CD14-positive monocyte (primary cell): ENCODE data around the gene CCL16. TPM values are rescaled to one million over a fixed set of nuclear protein-coding genes. Genes with fewer than 3 reads are reported as not detected.

Experiments used
- DNase-seq, 3 donors: peaks; one replicate each; pipeline ENCODE4 v3.0.0-alpha.2; 2011 to 2022
- H2AFZ ChIP-seq: 2 replicates; pipeline ENCODE4 v1.6.0; 2012; ENCODE audit warnings: mild to moderate bottlenecking, low read depth, low read length, inconsistent platforms; ENCODE audit not compliant: insufficient read depth, poor library complexity, severe bottlenecking
- H3K27ac ChIP-seq, 2 donors: 1 replicate in 1 of 2; 2 replicates in 1 of 2; pipeline ENCODE4 v1.5.1; 2012 to 2013; ENCODE audit warnings: low read length in 2 of 2, control low read depth in 1 of 2, inconsistent platforms in 1 of 2, low read depth in 1 of 2, mild to moderate bottlenecking in 1 of 2
- H3K27me3 ChIP-seq, 2 donors: one replicate each; pipeline versions ENCODE4 v1.6.0 to v1.6.1; 2011 to 2013; ENCODE audit warnings: low read length in 2 of 2; ENCODE audit not compliant: control insufficient read depth in 2 of 2, insufficient read depth in 2 of 2
- H3K36me3 ChIP-seq, 2 donors: replicated peaks in 1 of 2; 1 replicate in 1 of 2; 2 replicates in 1 of 2; pipeline versions ENCODE4 v1.5.1 to v1.6.1; 2012 to 2013; ENCODE audit warnings: low read length in 2 of 2, control low read depth in 1 of 2, inconsistent platforms in 1 of 2, mild to moderate bottlenecking in 1 of 2; ENCODE audit not compliant: insufficient read depth in 2 of 2, control insufficient read depth in 1 of 2
- H3K4me1 ChIP-seq, 2 donors: 1 replicate in 1 of 2; 2 replicates in 1 of 2; pipeline versions ENCODE4 v1.5.1 to v1.6.1; 2012 to 2013; ENCODE audit warnings: low read length in 2 of 2, control low read depth in 1 of 2, inconsistent platforms in 1 of 2, mild to moderate bottlenecking in 1 of 2, moderate library complexity in 1 of 2; ENCODE audit not compliant: insufficient read depth in 2 of 2, control insufficient read depth in 1 of 2
- H3K4me2 ChIP-seq: replicated peaks from 2 replicates; pipeline ENCODE3; 2012; ENCODE audit warnings: low read length, moderate library complexity, mild to moderate bottlenecking; ENCODE audit not compliant: poor library complexity, severe bottlenecking; ENCODE audit errors: extremely low read depth
- H3K4me3 ChIP-seq, 3 experiments: fragments of 200-600 bp in 1 of 3; sonication (generic) in 1 of 3; replicated peaks in 1 of 3; 1 replicate in 2 of 3; 2 replicates in 1 of 3; pipeline ENCODE4 v1.5.1; 2011 to 2013; ENCODE audit warnings: low read length in 3 of 3, mild to moderate bottlenecking in 3 of 3, control low read depth in 2 of 3, low read depth in 2 of 3, inconsistent platforms in 1 of 3, moderate library complexity in 1 of 3
- H3K79me2 ChIP-seq: 2 replicates; pipeline ENCODE4 v1.6.0; 2012; ENCODE audit warnings: mild to moderate bottlenecking, control low read depth, inconsistent platforms, low read length, moderate library complexity; ENCODE audit not compliant: insufficient read depth
- H3K9ac ChIP-seq: 2 replicates; pipeline ENCODE4 v1.6.0; 2017; ENCODE audit warnings: low read length, mild to moderate bottlenecking; ENCODE audit not compliant: insufficient read depth, poor library complexity, severe bottlenecking
- H3K9me3 ChIP-seq, 2 donors: replicated peaks in 1 of 2; 1 replicate in 1 of 2; 2 replicates in 1 of 2; pipeline versions ENCODE4 v1.5.1 to v1.6.1; 2012 to 2013; ENCODE audit warnings: low read length in 2 of 2, control low read depth in 1 of 2; ENCODE audit not compliant: control insufficient read depth in 1 of 2, insufficient read depth in 1 of 2
- H4K20me1 ChIP-seq: 2 replicates; pipeline ENCODE4 v1.6.0; 2012; ENCODE audit warnings: mild to moderate bottlenecking, low read length, control low read depth, moderate library complexity; ENCODE audit not compliant: insufficient read depth
- H3K27ac Mint-ChIP-seq, 7 donors: one replicate each; pipeline ENCODE4 v1.8.0; 2020; ENCODE audit warnings: mild to moderate bottlenecking in 7 of 7, mixed read lengths in 7 of 7, moderate library complexity in 6 of 7, inconsistent platforms in 2 of 7
- H3K27me3 Mint-ChIP-seq, 3 donors: one replicate each; pipeline ENCODE4 v1.8.0; 2021 to 2022; ENCODE audit warnings: low read depth in 3 of 3, mild to moderate bottlenecking in 3 of 3, mixed read lengths in 3 of 3, moderate library complexity in 3 of 3, inconsistent platforms in 1 of 3
- H3K36me3 Mint-ChIP-seq, 2 donors: one replicate each; pipeline ENCODE4 v1.8.0; 2020; ENCODE audit warnings: mixed read lengths in 2 of 2, inconsistent platforms in 1 of 2, mild to moderate bottlenecking in 1 of 2
- H3K4me1 Mint-ChIP-seq: one replicate; pipeline ENCODE4 v1.8.0; 2020; ENCODE audit warnings: mild to moderate bottlenecking, mixed read lengths
- H3K4me3 Mint-ChIP-seq, 2 donors: one replicate each; pipeline ENCODE4 v1.8.0; 2020; ENCODE audit warnings: mild to moderate bottlenecking in 2 of 2, mixed read lengths in 2 of 2, moderate library complexity in 1 of 2
- H3K9me3 Mint-ChIP-seq, 7 donors: one replicate each; pipeline ENCODE4 v1.8.0; 2020 to 2022; ENCODE audit warnings: mixed read lengths in 7 of 7, mild to moderate bottlenecking in 6 of 7, moderate library complexity in 6 of 7, inconsistent platforms in 2 of 7
- CTCF ChIP-seq: fragments of 200-600 bp; IDR thresholded peaks from one replicate; pipeline ENCODE4 v1.8.0; 2022; ENCODE audit warnings: antibody characterized with exemption, mild to moderate bottlenecking
- WGBS: methylation state at CpG from one replicate; pipeline ENCODE4 v1.1.5; 2013; ENCODE audit warnings: missing lambda C conversion rate; ENCODE audit not compliant: insufficient coverage; 5-methylcytosine and 5-hydroxymethylcytosine counted together
- intact Hi-C, 2 donors: fragments of 100-400 bp; cut with micrococcal nuclease; formaldehyde crosslinking; loops; one replicate each; pipeline versions ENCODE4 v1.15.0 to v1.15.1; 2023
- polyA plus RNA-seq, 3 donors: library from polyadenylated mRNA; depleted of rRNA in 1 of 3; unstranded in 2 of 3; stranded (reverse) in 1 of 3; fragments of 300-500 nt in 2 of 3; fragments of >200 nt in 1 of 3; fragmentation: Illumina TruSeq in 2 of 3; gene quantifications; 1 replicate in 2 of 3; 2 replicates in 1 of 3; pipeline ENCODE4 v1.2.3, GENCODE V29; 2012 to 2021

The CCL16 gene
- polyA plus RNA-seq, 3 donors = not detected

DNA sequence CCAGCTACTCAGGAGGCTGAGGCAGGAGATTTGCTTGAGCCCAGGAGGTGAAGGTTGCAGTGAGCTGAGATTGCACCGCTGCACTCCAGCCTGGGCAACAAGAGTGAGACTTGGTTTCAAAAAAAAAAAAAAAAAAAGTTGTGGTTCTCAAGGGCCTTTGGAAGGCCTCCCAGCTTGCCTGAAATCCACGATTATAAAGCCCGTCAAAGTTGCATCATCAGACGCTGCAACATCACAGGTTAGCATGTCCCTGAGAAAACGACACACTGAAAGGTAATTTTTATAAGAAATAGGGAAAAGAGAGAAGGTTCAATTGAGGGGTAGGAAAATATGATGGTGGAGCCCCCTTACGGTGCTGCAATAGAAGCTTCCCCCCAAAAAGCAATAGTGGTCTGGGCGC, 33.2 kb downstream of the CCL16 start:
- Mint-ChIP-seq H3K36me3 (no peaks in the 10 kb centered on the region), H3K4me3 (no peak overlapping the region), H3K4me1 (no peaks in the 10 kb centered on the region), H3K27me3 (peaks cover under 1 to 1% (median 1%) of the 10 kb centered on the region in 3 donors), H3K27ac (no peak overlapping the region), H3K9me3 (no peaks in the 10 kb centered on the region)
- intact Hi-C loops = no loop called here
- no peaks in the 10 kb centered on the region for H3K27me3 ChIP-seq
- H3K79me2 ChIP-seq = no peaks in the 10 kb centered on the region
- H3K4me1 ChIP-seq = no peaks in the 10 kb centered on the region
- H3K4me3 ChIP-seq = no peak overlapping the region
- no peak overlapping the region for H3K27ac ChIP-seq
- no peaks in the 10 kb centered on the region for H3K36me3 ChIP-seq
- no peak overlapping the region for H2AFZ ChIP-seq
- H3K9ac ChIP-seq = no peak overlapping the region
- no peak for TF ChIP-seq CTCF
- no peak overlapping the region for H3K4me2 ChIP-seq
- H3K9me3 ChIP-seq = no peaks in the 10 kb centered on the region
- H4K20me1 ChIP-seq = no peaks in the 10 kb centered on the region
- no peak for DNase-seq
- WGBS = 85% methylated on average over 6 of the region's 7 CpGs

GRCh38 chr17:35947156-35947585, 34.1 kb downstream of the CCL16 start:
- WGBS = 88% methylated on average over 3 of the region's 12 CpGs
- Histone ChIP-seq H3K4me3 (no peak overlapping the region), H3K79me2 (no peaks in the 10 kb centered on the region), H3K27me3 (no peaks in the 10 kb centered on the region), H2AFZ (no peak overlapping the region), H3K4me1 (no peaks in the 10 kb centered on the region), H3K27ac (no peak overlapping the region), H4K20me1 (no peaks in the 10 kb centered on the region), H3K9me3 (no peaks in the 10 kb centered on the region), H3K4me2 (peak overlapping the region; percentile 29), H3K36me3 (no peaks in the 10 kb centered on the region), H3K9ac (no peak overlapping the region)
- H3K36me3 Mint-ChIP-seq = no peaks in the 10 kb centered on the region
- H3K4me3 Mint-ChIP-seq = no peak overlapping the region
- H3K4me1 Mint-ChIP-seq = no peaks in the 10 kb centered on the region
- H3K27me3 Mint-ChIP-seq = peaks cover 1 to 3% (median 1%) of the 10 kb centered on the region in 3 donors
- peak; percentile 34 to 62 (median 50) for DNase-seq
- intact Hi-C loops = no loop called here
- peak; percentile 92 for TF ChIP-seq CTCF
- H3K9me3 Mint-ChIP-seq = no peaks in the 10 kb centered on the region
- no peak overlapping the region for H3K27ac Mint-ChIP-seq
